GM06990 (cell line): ENCODE results near the gene FRMD5.

ENCODE experiments used
- DNase-seq: peaks from one replicate; pipeline ENCODE4 v3.0.0-alpha.2; 2011; ENCODE audit not compliant: insufficient read length; ENCODE audit errors: extremely low read depth
- H3K27me3 ChIP-seq: replicated peaks from 2 replicates; pipeline ENCODE4 v1.6.0; 2011; ENCODE audit warnings: low read length; ENCODE audit not compliant: control insufficient read depth, insufficient read depth
- H3K36me3 ChIP-seq: 2 replicates; pipeline ENCODE4 v1.5.1; 2011; ENCODE audit warnings: low read length; ENCODE audit not compliant: control insufficient read depth, insufficient read depth
- H3K4me3 ChIP-seq: replicated peaks from 2 replicates; pipeline ENCODE4 v1.5.1; 2011; ENCODE audit warnings: low read depth, mild to moderate bottlenecking, control low read depth, low read length
- TF ChIP-seq, protein P1 (sequence below): IDR thresholded peaks from 2 replicates; pipeline ENCODE4 v1.5.1; 2011; ENCODE audit warnings: low read length, control low read depth, mild to moderate bottlenecking, inconsistent platforms; ENCODE audit not compliant: insufficient read depth, poor library complexity, severe bottlenecking

Gene FRMD5

DNA sequence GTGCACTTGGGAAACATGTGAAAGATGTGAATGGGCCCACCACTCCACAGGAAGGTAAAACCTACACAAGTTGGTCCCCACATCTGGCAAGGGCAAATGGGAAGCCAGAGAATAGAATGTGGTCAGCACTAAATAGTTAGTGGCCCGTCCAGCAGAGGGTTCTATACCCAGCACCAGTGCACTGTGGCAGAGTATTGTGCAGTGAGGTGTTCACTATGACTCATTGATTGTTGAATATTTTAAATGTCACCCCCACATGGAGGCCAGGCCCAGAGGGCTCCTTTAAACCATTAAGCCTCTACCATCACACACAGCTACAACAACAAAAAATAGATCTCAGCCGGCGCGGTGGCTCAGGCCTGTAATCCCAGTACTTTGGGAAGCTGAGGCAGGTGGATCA is 11.7 kb downstream of the FRMD5 start:
- Histone ChIP-seq H3K36me3 (no peaks in the 10 kb centered on the region), H3K27me3 (no peaks in the 10 kb centered on the region), H3K4me3 (no peak overlapping the region)
- TF ChIP-seq, protein P1, sequence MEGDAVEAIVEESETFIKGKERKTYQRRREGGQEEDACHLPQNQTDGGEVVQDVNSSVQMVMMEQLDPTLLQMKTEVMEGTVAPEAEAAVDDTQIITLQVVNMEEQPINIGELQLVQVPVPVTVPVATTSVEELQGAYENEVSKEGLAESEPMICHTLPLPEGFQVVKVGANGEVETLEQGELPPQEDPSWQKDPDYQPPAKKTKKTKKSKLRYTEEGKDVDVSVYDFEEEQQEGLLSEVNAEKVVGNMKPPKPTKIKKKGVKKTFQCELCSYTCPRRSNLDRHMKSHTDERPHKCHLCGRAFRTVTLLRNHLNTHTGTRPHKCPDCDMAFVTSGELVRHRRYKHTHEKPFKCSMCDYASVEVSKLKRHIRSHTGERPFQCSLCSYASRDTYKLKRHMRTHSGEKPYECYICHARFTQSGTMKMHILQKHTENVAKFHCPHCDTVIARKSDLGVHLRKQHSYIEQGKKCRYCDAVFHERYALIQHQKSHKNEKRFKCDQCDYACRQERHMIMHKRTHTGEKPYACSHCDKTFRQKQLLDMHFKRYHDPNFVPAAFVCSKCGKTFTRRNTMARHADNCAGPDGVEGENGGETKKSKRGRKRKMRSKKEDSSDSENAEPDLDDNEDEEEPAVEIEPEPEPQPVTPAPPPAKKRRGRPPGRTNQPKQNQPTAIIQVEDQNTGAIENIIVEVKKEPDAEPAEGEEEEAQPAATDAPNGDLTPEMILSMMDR, result no peak
- no peak for DNase-seq

DNA sequence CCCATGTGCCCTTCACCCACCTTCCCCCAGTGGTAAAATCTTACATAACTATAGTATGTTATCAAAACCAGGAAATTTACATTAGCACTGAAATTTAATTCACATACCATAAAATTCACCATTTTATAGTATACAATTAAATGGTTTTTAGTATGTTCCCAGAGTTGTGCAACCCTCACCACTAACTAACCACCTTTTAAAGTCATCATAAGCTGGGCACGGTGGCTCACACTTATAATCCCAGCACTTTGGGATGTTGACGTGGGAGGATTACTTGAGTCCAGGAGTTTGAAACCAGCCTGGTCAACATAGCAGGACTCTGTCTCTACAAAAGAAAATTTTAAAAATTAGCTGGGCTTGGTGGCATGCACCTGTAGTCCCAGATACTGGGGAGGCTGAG is 13.7 kb downstream of the FRMD5 start:
- H3K4me3 ChIP-seq, result no peak overlapping the region
- H3K27me3 ChIP-seq, result no peaks in the 10 kb centered on the region
- TF ChIP-seq, protein P1, result no peak
- H3K36me3 ChIP-seq, result no peaks in the 10 kb centered on the region
- DNase-seq, result no peak

DNA sequence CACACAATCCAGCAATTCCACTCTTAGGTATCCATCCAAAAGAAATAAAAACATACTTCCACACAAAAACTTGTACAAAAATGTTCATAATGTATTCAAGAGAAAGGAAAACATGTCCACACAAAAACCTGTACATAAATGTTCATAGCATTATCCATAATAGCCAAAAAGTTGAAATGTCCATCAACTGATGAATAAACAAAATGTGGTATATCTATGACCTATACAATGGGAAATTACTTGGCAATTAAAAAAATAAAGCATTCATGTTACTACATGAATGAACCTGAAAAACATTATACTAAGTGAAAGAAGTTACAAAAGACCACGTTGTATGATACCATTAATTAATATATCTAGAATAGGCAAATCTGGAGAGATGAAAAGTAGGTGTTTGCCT is 17.9 kb downstream of the FRMD5 start:
- TF ChIP-seq, protein P1, result no peak
- no peak for DNase-seq
- Histone ChIP-seq H3K4me3 (no peak overlapping the region), H3K27me3 (no peaks in the 10 kb centered on the region), H3K36me3 (no peaks in the 10 kb centered on the region)

DNA sequence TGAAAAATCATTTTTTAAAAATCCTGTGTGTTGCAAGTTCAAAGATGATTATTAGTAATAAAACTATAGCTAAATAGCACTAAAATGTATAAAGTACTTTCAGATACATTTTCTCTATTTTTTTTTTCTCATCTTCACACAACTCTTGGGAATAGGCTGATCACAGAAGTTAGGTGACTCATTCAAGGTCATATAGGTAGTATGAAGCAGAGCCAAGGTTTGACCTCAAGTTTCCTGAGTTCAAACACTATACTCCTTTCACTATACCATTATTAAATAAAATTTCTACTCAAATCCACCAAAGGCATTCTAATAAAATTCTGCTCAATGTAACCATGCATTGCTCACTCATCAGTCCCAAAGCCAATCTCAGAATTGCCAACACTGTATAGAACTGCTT is 21.3 kb downstream of the FRMD5 start:
- no peaks in the 10 kb centered on the region for H3K36me3 ChIP-seq
- TF ChIP-seq, protein P1, result no peak
- no peaks in the 10 kb centered on the region for H3K27me3 ChIP-seq
- no peak for DNase-seq
- H3K4me3 ChIP-seq, result no peak overlapping the region

DNA sequence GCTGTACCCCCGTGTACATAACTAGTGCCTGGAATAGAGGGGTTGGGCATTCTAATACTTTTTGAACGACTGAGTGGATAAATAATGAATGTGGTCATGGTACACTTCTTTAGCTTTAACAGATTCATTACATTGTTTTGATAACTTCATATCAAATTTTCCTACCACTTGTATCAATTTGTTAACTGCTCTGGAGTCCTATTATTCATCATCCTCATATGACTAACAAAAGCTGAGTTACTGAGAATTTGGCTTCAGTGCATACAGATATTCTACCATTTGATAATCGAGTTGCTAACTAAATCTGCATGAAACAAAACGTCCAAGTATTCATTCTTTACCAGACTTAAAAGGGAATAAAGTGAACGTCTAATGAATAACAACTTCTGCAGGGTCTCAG is 31.7 kb downstream of the FRMD5 start:
- Histone ChIP-seq H3K27me3 (no peaks in the 10 kb centered on the region), H3K4me3 (no peak overlapping the region), H3K36me3 (no peaks in the 10 kb centered on the region)
- TF ChIP-seq, protein P1, result no peak
- DNase-seq, result no peak

DNA sequence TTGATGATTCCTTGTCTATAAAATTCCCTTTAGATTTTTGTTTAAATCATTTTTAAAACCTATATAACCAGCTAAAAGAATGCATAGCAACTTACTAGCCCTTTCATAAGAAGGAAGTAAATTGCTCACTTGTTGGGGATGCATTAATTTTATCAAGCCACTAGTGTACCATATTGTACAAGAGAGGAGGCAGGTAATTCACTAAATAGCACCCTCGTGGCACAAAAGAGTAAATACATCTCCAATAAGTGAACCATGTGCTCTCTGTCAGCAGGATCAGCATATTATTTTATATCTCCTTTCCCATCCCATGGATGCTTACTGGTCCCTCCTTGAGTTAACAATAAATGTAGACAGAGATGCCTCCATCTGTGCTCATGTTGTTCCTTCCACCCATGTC is 34.3 kb downstream of the FRMD5 start:
- H3K4me3 ChIP-seq, result no peak overlapping the region
- TF ChIP-seq, protein P1, result no peak
- DNase-seq, result no peak
- H3K36me3 ChIP-seq, result no peaks in the 10 kb centered on the region
- no peaks in the 10 kb centered on the region for H3K27me3 ChIP-seq
